ENCODE measurements around the gene TRIM65. TPM values are rescaled to one million over a fixed set of nuclear protein-coding genes. Genes with fewer than 3 reads are reported as not detected.
A peak's percentile ranks its signal among the peaks of the same experiment; 100 is the strongest.
"Not testable (repeated sequence)": the region's sequence is repeated elsewhere in the genome, so short reads cannot be mapped to it uniquely, and the experiment has no call there.

The TRIM65 gene
- total RNA-seq, 4 donors from 2014 or later = 14.0 to 22.7 (median 16.9) TPM

- H3K4me1 ChIP-seq = peaks cover 0 to 30% (median 16%) of the 10 kb centered on the region in 4 donors
- H3K9me3 ChIP-seq = no peaks in the 10 kb centered on the region
- H3K27ac ChIP-seq = peak overlapping the region; percentile 93 to 99 (median 96)
- H3K36me3 ChIP-seq = peaks cover 0 to 23% (median 0%) of the 10 kb centered on the region in 3 donors
- DNase-seq = peak in 1 of 3 donors; percentile 64
- TF ChIP-seq POLR2A (IDR thresholded peaks at IDR 0.05) = no peak
- TF ChIP-seq, protein P1, sequence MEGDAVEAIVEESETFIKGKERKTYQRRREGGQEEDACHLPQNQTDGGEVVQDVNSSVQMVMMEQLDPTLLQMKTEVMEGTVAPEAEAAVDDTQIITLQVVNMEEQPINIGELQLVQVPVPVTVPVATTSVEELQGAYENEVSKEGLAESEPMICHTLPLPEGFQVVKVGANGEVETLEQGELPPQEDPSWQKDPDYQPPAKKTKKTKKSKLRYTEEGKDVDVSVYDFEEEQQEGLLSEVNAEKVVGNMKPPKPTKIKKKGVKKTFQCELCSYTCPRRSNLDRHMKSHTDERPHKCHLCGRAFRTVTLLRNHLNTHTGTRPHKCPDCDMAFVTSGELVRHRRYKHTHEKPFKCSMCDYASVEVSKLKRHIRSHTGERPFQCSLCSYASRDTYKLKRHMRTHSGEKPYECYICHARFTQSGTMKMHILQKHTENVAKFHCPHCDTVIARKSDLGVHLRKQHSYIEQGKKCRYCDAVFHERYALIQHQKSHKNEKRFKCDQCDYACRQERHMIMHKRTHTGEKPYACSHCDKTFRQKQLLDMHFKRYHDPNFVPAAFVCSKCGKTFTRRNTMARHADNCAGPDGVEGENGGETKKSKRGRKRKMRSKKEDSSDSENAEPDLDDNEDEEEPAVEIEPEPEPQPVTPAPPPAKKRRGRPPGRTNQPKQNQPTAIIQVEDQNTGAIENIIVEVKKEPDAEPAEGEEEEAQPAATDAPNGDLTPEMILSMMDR (IDR thresholded peaks at IDR 0.05) = no peak
- H3K4me3 ChIP-seq = peak overlapping the region; percentile 66 to 97 (median 80)
- H3K27me3 ChIP-seq = no peaks in the 10 kb centered on the region
Measured at GRCh38 chr17:75854881-75855309, 41.9 kb downstream of the TRIM65 start.

DNA sequence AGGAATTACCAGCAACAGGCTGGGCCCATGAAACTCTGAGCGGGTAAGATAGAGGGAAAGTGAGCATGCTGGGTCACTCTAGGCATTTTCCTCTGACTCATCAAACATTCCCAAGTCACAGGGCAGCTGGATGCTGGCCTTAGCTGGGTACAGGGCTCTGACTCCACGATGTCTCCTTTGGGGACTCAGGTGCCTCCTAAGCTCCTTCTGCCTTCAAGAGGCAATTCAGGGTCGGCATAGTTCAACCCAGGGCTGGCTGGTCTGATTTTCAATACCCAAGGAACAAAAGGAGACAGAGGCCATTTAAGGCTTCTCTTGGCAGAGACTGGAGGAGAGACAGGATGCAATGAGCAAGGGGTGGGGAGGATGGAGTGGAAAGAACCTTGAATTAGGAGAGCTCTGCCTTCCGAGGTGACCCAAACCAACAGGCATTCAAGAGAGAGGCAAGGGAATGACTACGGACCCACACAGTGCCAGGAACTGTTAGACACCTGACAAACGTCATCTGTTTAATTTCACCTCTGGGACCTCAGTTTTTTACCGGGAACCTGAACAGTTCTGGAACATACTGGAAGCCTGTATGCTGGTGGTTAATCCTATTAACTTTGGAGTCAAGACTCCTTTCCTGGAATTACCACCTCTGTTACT is 42.5 kb downstream of the TRIM65 start:
- no peaks in the 10 kb centered on the region for H3K27me3 ChIP-seq
- no peaks in the 10 kb centered on the region for H3K9me3 ChIP-seq
- H3K36me3 ChIP-seq = peaks cover 0 to 30% (median 0%) of the 10 kb centered on the region in 3 donors
- peak overlapping the region; percentile 66 to 97 (median 80) for H3K4me3 ChIP-seq
- peaks cover 0 to 36% (median 15%) of the 10 kb centered on the region in 4 donors for H3K4me1 ChIP-seq
- TF ChIP-seq, protein P1 (IDR thresholded peaks at IDR 0.05) = no peak
- no peak for TF ChIP-seq POLR2A (IDR thresholded peaks at IDR 0.05)
- H3K27ac ChIP-seq = peak overlapping the region; percentile 93 to 99 (median 96)
- no peak for DNase-seq

DNA sequence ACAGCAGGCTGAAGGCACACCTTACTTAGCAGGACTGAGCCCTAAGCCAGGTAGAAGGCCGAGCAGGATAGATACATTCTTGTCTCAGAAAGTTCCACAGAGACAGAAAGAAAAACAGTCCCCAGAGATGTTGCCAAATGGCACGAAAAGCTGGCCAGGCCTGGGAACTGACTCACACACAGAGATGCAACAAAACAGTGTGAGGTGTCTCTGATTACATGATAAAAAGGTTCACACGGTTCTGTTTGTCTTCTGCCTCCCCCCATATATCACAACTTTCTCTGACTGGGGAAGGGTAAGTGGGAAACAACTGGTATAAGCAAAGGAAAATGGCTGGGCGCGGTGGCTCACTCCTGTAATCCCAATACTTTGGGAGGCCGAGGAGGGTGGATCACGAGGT is 43.3 kb downstream of the TRIM65 start:
- Histone ChIP-seq H3K27ac (peak overlapping the region in 1 of 4 donors; percentile 96), H3K36me3 (peaks cover 0 to 38% (median 0%) of the 10 kb centered on the region in 3 donors)
- DNase-seq = no peak

DNA sequence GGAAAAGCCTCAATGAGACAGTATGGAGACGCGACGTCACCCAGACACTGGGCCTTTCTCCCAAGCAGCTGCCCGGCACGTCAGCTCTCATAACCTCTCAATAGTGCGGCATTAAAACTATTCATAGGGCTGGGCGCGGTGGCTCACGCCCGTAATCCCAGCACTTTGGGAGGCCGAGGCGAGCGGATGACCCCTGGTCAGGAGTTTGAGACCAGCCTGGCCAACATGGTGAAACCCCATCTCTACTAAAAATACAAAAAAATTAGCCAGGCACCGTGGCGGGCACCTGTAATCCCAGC is 45.1 kb downstream of the TRIM65 start:
- Histone ChIP-seq H3K27ac (peak overlapping the region in 1 of 4 donors; percentile 44), H3K4me1 (peaks cover 0 to 56% (median 11%) of the 10 kb centered on the region in 4 donors), H3K36me3 (peaks cover 0 to 56% (median 0%) of the 10 kb centered on the region in 3 donors)
- DNase-seq, H3K9me3 ChIP-seq, H3K4me3 ChIP-seq, H3K27me3 ChIP-seq: not testable (repeated sequence)

More for the DNA sequence above, 43.3 kb downstream of the TRIM65 start:
- Histone ChIP-seq H3K9me3 (no peaks in the 10 kb centered on the region), H3K27me3 (no peaks in the 10 kb centered on the region), H3K4me3 (no peak overlapping the region), H3K4me1 (peaks cover 0 to 41% (median 11%) of the 10 kb centered on the region in 4 donors)
- TF ChIP-seq POLR2A (IDR thresholded peaks at IDR 0.05) = no peak
- TF ChIP-seq, protein P1 (IDR thresholded peaks at IDR 0.05) = no peak

DNA sequence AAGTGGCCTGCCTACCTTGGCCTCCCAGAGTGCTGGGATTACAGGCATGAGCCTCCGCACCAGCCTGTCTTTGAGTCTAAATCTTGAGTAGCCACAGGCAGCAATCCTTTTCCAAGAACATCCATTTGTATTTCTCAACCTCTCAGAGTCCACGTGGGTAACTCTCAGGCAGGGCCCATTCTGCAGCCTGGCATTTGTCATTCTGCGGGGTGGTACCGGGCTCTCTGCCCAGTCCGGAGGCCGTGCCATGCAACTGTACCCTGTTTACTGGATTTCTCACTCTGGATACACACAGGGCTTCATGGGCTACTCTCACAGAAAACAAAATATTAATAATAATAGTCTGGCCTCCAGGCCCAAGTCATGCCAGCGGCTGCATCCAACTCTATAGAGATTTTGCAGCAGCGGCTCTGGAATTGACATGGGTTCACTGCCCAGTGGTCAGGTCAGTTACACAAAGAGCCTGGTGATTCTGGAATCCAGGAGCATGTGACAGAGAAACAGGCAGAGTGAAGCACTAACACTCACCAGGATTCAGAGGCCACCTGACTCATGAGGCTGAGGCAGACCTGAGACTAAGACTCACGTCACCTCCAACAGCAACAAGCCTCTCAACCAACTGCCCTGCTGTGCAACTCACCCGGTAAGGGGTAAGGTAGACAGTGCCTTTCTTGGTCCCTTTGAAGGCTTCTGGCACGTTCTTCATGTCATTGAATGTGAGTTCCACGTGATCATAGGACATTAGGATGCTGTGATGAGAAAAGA is 45.6 kb downstream of the TRIM65 start:
- peak overlapping the region in 1 of 4 donors; percentile 44 for H3K27ac ChIP-seq
- TF ChIP-seq POLR2A (IDR thresholded peaks at IDR 0.05) = no peak
- TF ChIP-seq, protein P1 (IDR thresholded peaks at IDR 0.05) = no peak
- no peak for DNase-seq
- peaks cover 0 to 61% (median 0%) of the 10 kb centered on the region in 3 donors for H3K36me3 ChIP-seq
- H3K4me1 ChIP-seq = peaks cover under 1 to 56% (median 8%) of the 10 kb centered on the region in 4 donors
- H3K4me3 ChIP-seq = no peak overlapping the region
- H3K9me3 ChIP-seq = no peaks in the 10 kb centered on the region
- H3K27me3 ChIP-seq = no peaks in the 10 kb centered on the region

DNA sequence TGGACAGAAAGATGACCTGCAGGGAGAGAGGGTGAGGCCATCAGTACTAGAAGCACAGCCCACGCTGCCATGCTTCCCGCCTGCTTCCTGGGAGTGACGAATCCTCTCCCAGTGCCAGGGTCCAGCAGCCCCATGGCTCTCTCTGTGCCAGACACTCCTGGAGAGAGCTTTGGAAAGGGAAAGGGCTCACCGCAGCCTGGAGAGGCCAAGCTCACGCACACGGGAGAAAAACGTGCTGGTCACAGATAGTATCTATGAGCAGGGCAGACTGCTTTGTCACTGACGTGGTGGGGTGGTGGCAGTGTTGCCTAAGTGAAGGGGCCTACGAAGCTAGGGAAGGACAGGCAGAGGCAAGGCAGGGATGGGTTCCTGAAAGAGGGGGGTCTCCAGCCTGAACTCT is 47.0 kb downstream of the TRIM65 start:
- TF ChIP-seq POLR2A (IDR thresholded peaks at IDR 0.05) = no peak
- TF ChIP-seq, protein P1 (IDR thresholded peaks at IDR 0.05) = no peak
- no peak for DNase-seq
- H3K4me1 ChIP-seq = peaks cover 2 to 68% (median 16%) of the 10 kb centered on the region in 4 donors
- H3K9me3 ChIP-seq = no peaks in the 10 kb centered on the region
- H3K36me3 ChIP-seq = peaks cover 0 to 65% (median 0%) of the 10 kb centered on the region in 3 donors
- peak overlapping the region in 3 of 4 donors; percentile 8 to 44 (median 11) for H3K27ac ChIP-seq
- H3K27me3 ChIP-seq = no peaks in the 10 kb centered on the region
- H3K4me3 ChIP-seq = no peak overlapping the region
